Parathyroid adenoma (tissue), 2 donors: Measurements from ENCODE around the gene RAB35.

Source experiments
- H2AFZ ChIP-seq: fragments of 300-600 bp; sonication (generic); one replicate; pipeline ENCODE4 v1.7.0; 2017; ENCODE audit warnings: antibody characterized with exemption, mild to moderate bottlenecking
- H3K27ac ChIP-seq: fragments of 300-600 bp; sonication (generic); one replicate; pipeline ENCODE4 v1.7.0; 2017
- H3K27me3 ChIP-seq: fragments of 300-600 bp; sonication (generic); one replicate; pipeline ENCODE4 v1.7.0; 2017; ENCODE audit warnings: low read length; ENCODE audit not compliant: control insufficient read depth, insufficient read depth
- H3K36me3 ChIP-seq: fragments of 300-600 bp; sonication (generic); one replicate; pipeline ENCODE4 v1.7.0; 2017; ENCODE audit warnings: low read length; ENCODE audit not compliant: control insufficient read depth, insufficient read depth
- H3K4me1 ChIP-seq: fragments of 300-600 bp; sonication (generic); one replicate; pipeline ENCODE4 v1.7.0; 2017; ENCODE audit warnings: control low read depth
- H3K4me2 ChIP-seq: fragments of 300-600 bp; sonication (generic); one replicate; pipeline ENCODE4 v1.7.0; 2017; ENCODE audit warnings: low read length
- H3K4me3 ChIP-seq: fragments of 300-600 bp; sonication (generic); one replicate; pipeline ENCODE4 v1.7.0; 2017; ENCODE audit warnings: low read depth, low read length
- H3K79me2 ChIP-seq: fragments of 300-600 bp; sonication (generic); one replicate; pipeline ENCODE4 v1.7.0; 2017; ENCODE audit warnings: control low read depth
- H3K9ac ChIP-seq: fragments of 300-600 bp; sonication (generic); one replicate; pipeline ENCODE4 v1.7.0; 2017; ENCODE audit warnings: mild to moderate bottlenecking
- H3K9me3 ChIP-seq: fragments of 300-600 bp; sonication (generic); one replicate; pipeline ENCODE4 v1.7.0; 2017; ENCODE audit warnings: low read length; ENCODE audit not compliant: control insufficient read depth
- TF ChIP-seq, protein P1 (sequence below): fragments of 300-600 bp; sonication (generic); IDR thresholded peaks from one replicate; pipeline ENCODE4 v1.7.0; 2017; ENCODE audit warnings: antibody characterized with exemption, mild to moderate bottlenecking
- donor health status: primary hyperparathyroidism.

RAB35 gene

DNA sequence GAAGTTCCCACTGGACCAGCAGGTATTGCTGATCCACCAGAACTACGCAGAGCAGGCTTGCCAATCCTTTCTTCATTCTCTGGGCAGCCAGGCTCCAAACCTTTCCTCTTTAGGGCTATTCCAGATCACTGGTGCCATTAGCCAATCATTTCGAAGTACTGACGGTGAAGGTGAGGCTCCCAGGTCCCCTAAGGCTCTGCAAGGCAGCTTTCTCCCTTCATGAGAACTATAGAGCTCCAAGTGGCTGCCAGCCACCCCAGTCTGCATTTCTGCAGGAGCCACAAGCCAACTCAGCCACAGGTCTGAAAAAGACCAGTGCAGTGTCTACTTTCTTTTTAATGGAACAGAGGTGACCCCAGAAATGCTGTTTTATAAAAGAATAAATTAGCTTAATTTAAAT lies 48.7 kb downstream of the RAB35 start:
- Histone ChIP-seq H3K4me3 (no peak overlapping the region), H3K4me1 (peaks cover 3% of the 10 kb centered on the region), H3K79me2 (no peaks in the 10 kb centered on the region), H3K27me3 (no peaks in the 10 kb centered on the region), H3K9ac (no peak overlapping the region), H3K4me2 (no peak overlapping the region), H3K27ac (no peak overlapping the region), H3K9me3 (no peaks in the 10 kb centered on the region), H2AFZ (no peak overlapping the region), H3K36me3 (no peaks in the 10 kb centered on the region)
- TF ChIP-seq, protein P1, sequence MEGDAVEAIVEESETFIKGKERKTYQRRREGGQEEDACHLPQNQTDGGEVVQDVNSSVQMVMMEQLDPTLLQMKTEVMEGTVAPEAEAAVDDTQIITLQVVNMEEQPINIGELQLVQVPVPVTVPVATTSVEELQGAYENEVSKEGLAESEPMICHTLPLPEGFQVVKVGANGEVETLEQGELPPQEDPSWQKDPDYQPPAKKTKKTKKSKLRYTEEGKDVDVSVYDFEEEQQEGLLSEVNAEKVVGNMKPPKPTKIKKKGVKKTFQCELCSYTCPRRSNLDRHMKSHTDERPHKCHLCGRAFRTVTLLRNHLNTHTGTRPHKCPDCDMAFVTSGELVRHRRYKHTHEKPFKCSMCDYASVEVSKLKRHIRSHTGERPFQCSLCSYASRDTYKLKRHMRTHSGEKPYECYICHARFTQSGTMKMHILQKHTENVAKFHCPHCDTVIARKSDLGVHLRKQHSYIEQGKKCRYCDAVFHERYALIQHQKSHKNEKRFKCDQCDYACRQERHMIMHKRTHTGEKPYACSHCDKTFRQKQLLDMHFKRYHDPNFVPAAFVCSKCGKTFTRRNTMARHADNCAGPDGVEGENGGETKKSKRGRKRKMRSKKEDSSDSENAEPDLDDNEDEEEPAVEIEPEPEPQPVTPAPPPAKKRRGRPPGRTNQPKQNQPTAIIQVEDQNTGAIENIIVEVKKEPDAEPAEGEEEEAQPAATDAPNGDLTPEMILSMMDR = no peak

DNA sequence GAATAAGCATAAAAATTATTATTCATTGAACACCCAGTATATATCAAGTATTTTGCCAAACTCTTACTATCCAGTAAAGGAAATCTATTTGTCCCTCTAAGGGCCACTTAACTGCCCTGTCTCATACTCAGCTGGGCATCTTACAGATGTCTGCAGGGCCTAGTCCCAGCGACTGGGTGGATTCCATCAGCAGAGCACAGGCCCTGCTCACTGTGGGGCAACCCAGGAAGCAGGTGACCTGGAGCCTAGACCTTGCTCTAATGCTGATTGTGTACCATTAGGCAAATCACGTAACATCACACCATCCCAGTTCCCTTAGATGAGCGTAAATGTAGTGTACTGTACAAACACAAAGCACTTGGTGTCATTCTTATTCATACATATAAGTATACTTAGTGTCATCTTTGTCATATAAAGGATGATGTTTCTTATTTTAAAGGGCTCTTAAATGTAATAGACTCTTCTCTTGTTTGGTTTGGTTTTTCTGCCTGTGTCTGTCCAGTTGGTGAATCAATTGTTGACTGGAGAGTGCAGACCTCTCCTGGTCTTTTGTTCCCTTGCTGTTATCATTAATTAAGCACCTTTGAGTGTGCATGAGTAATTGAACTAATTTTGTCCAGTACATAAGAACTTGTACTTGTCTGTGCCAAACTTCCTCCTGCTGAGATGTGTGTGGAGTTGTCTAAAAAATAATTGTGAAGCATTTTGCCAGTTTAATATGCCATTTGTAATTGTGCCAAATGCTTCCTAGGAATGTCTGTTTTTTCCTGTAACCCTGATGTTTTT lies 49.3 kb downstream of the RAB35 start:
- Histone ChIP-seq H3K4me2 (no peak overlapping the region), H3K9ac (no peak overlapping the region), H3K4me1 (peaks cover 3% of the 10 kb centered on the region), H3K27ac (no peak overlapping the region), H3K79me2 (no peaks in the 10 kb centered on the region), H3K36me3 (no peaks in the 10 kb centered on the region), H3K27me3 (no peaks in the 10 kb centered on the region), H3K4me3 (no peak overlapping the region), H3K9me3 (no peaks in the 10 kb centered on the region), H2AFZ (no peak overlapping the region)
- TF ChIP-seq, protein P1 = no peak

DNA sequence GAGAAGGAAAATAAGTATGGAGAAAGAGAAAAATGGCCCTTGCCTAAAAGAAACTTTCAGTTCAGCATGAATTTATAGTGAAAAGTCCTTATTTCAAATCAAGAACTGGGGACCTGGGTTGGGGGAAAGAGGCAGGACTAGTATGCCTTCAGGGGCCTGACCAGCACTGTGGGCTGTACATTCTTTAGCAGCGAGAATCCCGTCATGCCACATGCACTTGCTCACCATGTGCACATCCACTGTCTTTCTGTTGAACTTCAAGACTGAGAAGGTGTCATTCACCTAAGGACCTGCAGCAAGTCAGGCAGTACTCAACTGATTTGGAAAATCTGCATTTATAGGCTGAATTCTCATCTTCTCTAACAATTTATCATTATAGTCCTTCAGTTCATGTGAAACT lies 50.2 kb downstream of the RAB35 start:
- Histone ChIP-seq H3K79me2 (no peaks in the 10 kb centered on the region), H3K36me3 (no peaks in the 10 kb centered on the region), H2AFZ (no peak overlapping the region), H3K4me3 (no peak overlapping the region), H3K9ac (no peak overlapping the region), H3K9me3 (no peaks in the 10 kb centered on the region), H3K27me3 (no peaks in the 10 kb centered on the region), H3K4me1 (peaks cover 3% of the 10 kb centered on the region), H3K4me2 (no peak overlapping the region), H3K27ac (no peak overlapping the region)
- TF ChIP-seq, protein P1 = no peak

DNA sequence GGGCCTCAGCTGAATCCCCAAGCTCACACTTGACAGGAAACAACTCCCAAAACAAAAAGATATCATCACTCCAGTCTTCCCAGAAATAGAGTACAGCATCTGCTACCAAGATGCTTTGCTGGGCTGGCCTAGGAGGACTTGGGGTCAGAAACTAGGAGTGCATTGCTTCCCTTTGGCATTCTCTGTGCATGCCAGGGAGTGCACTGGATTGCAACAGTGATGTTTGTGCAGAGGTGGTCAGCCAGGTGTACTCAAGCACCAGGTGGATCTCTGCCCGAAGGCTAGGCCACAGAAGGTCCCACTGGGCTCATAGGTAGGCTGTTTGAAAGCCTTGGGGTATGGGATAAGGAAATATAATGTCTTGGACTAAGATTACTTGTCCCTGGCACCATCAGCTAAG lies 51.1 kb downstream of the RAB35 start:
- H3K36me3 ChIP-seq = no peaks in the 10 kb centered on the region

More for the DNA sequence above, 51.1 kb downstream of the RAB35 start:
- Histone ChIP-seq H3K4me1 (peaks cover 3% of the 10 kb centered on the region), H3K9ac (no peak overlapping the region), H2AFZ (no peak overlapping the region), H3K27ac (no peak overlapping the region), H3K9me3 (no peaks in the 10 kb centered on the region), H3K4me3 (no peak overlapping the region), H3K4me2 (no peak overlapping the region), H3K27me3 (no peaks in the 10 kb centered on the region), H3K79me2 (no peaks in the 10 kb centered on the region)
- TF ChIP-seq, protein P1 = no peak
